Activated T-cell treated with anti-CD3 and anti-CD28 coated beads for 24 hours (primary cell): Measurements from ENCODE around the gene ITIH5.

Experiments used
- DNase-seq: peaks from one replicate; pipeline ENCODE4 v3.0.0-alpha.2; 2020; ENCODE audit warnings: low read depth

ITIH5 gene

GRCh38 chr10:7518693-7519092 lies 148.1 kb downstream of the ITIH5 start:
- DNase-seq = no peak

GRCh38 chr10:7515439-7515838 lies 151.3 kb downstream of the ITIH5 start:
- DNase-seq = no peak

- no peak for DNase-seq
These were observed 152.8 kb downstream of the ITIH5 start for GRCh38 chr10:7513936-7514335.

GRCh38 chr10:7513455-7513854 lies 153.3 kb downstream of the ITIH5 start:
- DNase-seq = no peak

- no peak for DNase-seq
These were observed 154.3 kb downstream of the ITIH5 start for GRCh38 chr10:7512487-7512886.

GRCh38 chr10:7511612-7512011 lies 155.2 kb downstream of the ITIH5 start:
- no peak for DNase-seq
